DMS153 (cell line): Measurements from ENCODE around the gene FAM32A.
"Not testable (repeated sequence)": the region's sequence is repeated elsewhere in the genome, so short reads cannot be mapped to it uniquely, and the experiment has no call there.

Source experiments
- DNase-seq: peaks from one replicate; lab custom pipeline; 2025; lab: John Stamatoyannopoulos, UW

The FAM32A gene

GRCh38 chr19:16164222-16164890 lies 20.9 kb upstream of the FAM32A start:
- no peak for DNase-seq

GRCh38 chr19:16166417-16166816 lies 18.8 kb upstream of the FAM32A start:
- no peak for DNase-seq

GRCh38 chr19:16167055-16167454 lies 18.2 kb upstream of the FAM32A start:
- no peak for DNase-seq

GRCh38 chr19:16168465-16169081 lies 16.6 kb upstream of the FAM32A start:
- DNase-seq = no peak

GRCh38 chr19:16170134-16170533 lies 15.1 kb upstream of the FAM32A start:
- no peak for DNase-seq

GRCh38 chr19:16175954-16176353 lies 9.3 kb upstream of the FAM32A start:
- DNase-seq = no peak

- not testable (repeated sequence) for DNase-seq
These were observed 6.3 kb upstream of the FAM32A start for GRCh38 chr19:16178866-16179265.

- no peak for DNase-seq
These were observed 4.6 kb upstream of the FAM32A start for GRCh38 chr19:16180611-16181010.

- DNase-seq = no peak
These were observed 516 bp upstream of the FAM32A start for GRCh38 chr19:16184665-16185122.

GRCh38 chr19:16185768-16186123 lies 536 bp downstream of the FAM32A start:
- DNase-seq = no peak

GRCh38 chr19:16188521-16188920 lies 3.3 kb downstream of the FAM32A start:
- no peak for DNase-seq

GRCh38 chr19:16190198-16190597 lies 5.0 kb downstream of the FAM32A start:
- no peak for DNase-seq

GRCh38 chr19:16190736-16191135 lies 5.5 kb downstream of the FAM32A start:
- no peak for DNase-seq

- DNase-seq = no peak
These were observed 6.2 kb downstream of the FAM32A start for GRCh38 chr19:16191216-16191908.

- no peak for DNase-seq
These were observed 8.3 kb downstream of the FAM32A start for GRCh38 chr19:16193466-16193865.

- no peak for DNase-seq
These were observed 12.0 kb downstream of the FAM32A start for GRCh38 chr19:16197188-16197621.

GRCh38 chr19:16197622-16198369 lies 12.6 kb downstream of the FAM32A start, which contains the start of gene AP1M1:
Gene AP1M1, plus strand, starts transcription at chr19:16197911. Its CDS starts 116 bp downstream, at chr19:16198027.
- peak; percentile 96 for DNase-seq

GRCh38 chr19:16198370-16198651 lies 13.1 kb downstream of the FAM32A start:
- no peak for DNase-seq

GRCh38 chr19:16199275-16199932 lies 14.2 kb downstream of the FAM32A start:
- no peak for DNase-seq

GRCh38 chr19:16200038-16201010 lies 15.1 kb downstream of the FAM32A start:
- no peak for DNase-seq

- no peak for DNase-seq
These were observed 15.8 kb downstream of the FAM32A start for GRCh38 chr19:16201011-16201391.
